ENCODE results near the gene FFAR4. TPM values are rescaled to one million over a fixed set of nuclear protein-coding genes. Genes with fewer than 3 reads are reported as not detected.

Gene FFAR4
- total and polyA plus RNA-seq, 2 experiments from 2014 or later, result not detected

DNA sequence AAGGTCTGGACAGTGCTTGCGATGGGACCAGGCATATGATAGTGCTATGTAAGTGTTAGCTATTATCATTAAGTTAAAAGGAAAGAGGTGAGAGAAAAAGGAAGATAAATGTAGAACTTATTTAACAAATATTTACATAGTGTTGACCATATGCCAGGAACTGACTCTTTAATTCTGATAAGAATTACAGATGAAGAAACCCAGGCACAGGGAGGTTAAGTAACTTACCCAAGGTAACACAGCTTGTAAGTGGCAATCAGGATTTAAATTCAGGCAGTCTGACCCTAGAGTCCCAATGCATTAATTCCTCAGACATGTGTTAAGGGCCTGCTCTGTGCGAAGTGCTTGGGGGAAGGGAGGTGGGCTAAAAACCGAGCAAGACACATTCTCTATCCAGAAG is 11.1 kb downstream of the FFAR4 start:
- H3F3A ChIP-seq (ENCODE audit: insufficient read depth), result no peaks in the 10 kb centered on the region
- peaks cover 30% of the 10 kb centered on the region for H3K27me3 ChIP-seq (replicated peaks; ENCODE audit: insufficient read depth)
- H3K36me3 ChIP-seq (ENCODE audit: low read depth), result no peaks in the 10 kb centered on the region
- H3K9me3 ChIP-seq (ENCODE audit: low read depth), result no peaks in the 10 kb centered on the region
- no peak overlapping the region for H3K9ac ChIP-seq
- no peak overlapping the region for H3K4me3 ChIP-seq
- in situ Hi-C loops (cut with MboI), result no loop called here
- H4K20me1 ChIP-seq (ENCODE audit: insufficient read depth), result no peaks in the 10 kb centered on the region
- H3K4me2 ChIP-seq (ENCODE audit: unreplicated experiment), result no peak overlapping the region
- TF ChIP-seq EZH2 (IDR thresholded peaks at IDR 0.05; ENCODE audit: insufficient read depth, poor library complexity, severe bottlenecking), result no peak
- TF ChIP-seq EZH2phosphoT487 (IDR thresholded peaks at IDR 0.05; ENCODE audit: insufficient read depth, low read depth), result no peak
- no peak for DNase-seq
- H3K4me1 ChIP-seq (ENCODE audit: insufficient read depth), result no peaks in the 10 kb centered on the region
- no peaks in the 10 kb centered on the region for H3K9me2 ChIP-seq (ENCODE audit: insufficient read depth)
- no peak overlapping the region for H2AFZ ChIP-seq
- no peaks in the 10 kb centered on the region for H3K79me2 ChIP-seq (ENCODE audit: insufficient read depth)
- WGBS, 2 experiments (ENCODE audit: low coverage in 1 of 2, low lambda C conversion rate in 2 of 2, missing lambda C conversion rate in 2 of 2), result 53 to 68% methylated on average over 3 of the region's 3 CpGs
- H3K27ac ChIP-seq, result no peak overlapping the region

DNA sequence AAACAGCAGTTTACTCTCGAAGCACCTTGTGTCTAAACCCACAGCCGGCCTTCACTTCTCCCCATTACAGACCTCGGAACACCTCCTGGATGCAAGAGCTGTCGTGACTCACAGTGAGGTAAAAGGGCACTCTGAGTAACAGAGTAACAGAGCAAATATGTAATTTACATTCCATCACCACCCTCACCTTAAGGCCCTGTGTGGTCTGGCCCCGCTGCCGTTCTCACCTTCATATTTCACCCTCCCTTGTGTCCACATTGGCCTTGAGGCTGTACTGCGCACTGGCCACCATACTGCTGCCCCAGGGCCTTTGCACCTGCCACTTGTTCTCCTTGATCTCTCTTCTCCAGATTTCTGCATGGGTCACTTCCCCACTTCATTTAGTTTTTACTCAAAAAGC is 12.6 kb downstream of the FFAR4 start:
- Histone ChIP-seq H3K4me2 (ENCODE audit: unreplicated experiment) (no peak overlapping the region), H4K20me1 (ENCODE audit: insufficient read depth) (no peaks in the 10 kb centered on the region), H3K79me2 (ENCODE audit: insufficient read depth) (no peaks in the 10 kb centered on the region), H3K9ac (no peak overlapping the region), H3K36me3 (ENCODE audit: low read depth) (no peaks in the 10 kb centered on the region), H3K9me2 (ENCODE audit: insufficient read depth) (no peaks in the 10 kb centered on the region), H3K4me1 (ENCODE audit: insufficient read depth) (no peaks in the 10 kb centered on the region), H3K4me3 (no peak overlapping the region), H3K27ac (no peak overlapping the region), H3F3A (ENCODE audit: insufficient read depth) (no peaks in the 10 kb centered on the region), H3K27me3 (replicated peaks; ENCODE audit: insufficient read depth) (peaks cover 20% of the 10 kb centered on the region; the same call in 1 of the 2 replicates), H3K9me3 (ENCODE audit: low read depth) (no peaks in the 10 kb centered on the region), H2AFZ (no peak overlapping the region)
- in situ Hi-C loops (cut with MboI), result no loop called here
- 68 to 70% methylated on average over 7 of the region's 7 CpGs for WGBS, 2 experiments (ENCODE audit: low coverage in 1 of 2, low lambda C conversion rate in 2 of 2, missing lambda C conversion rate in 2 of 2)
- TF ChIP-seq EZH2 (IDR thresholded peaks at IDR 0.05; ENCODE audit: insufficient read depth, poor library complexity, severe bottlenecking), result no peak
- TF ChIP-seq EZH2phosphoT487 (IDR thresholded peaks at IDR 0.05; ENCODE audit: insufficient read depth, low read depth), result no peak
- DNase-seq, result no peak

- Histone ChIP-seq H3K36me3 (ENCODE audit: low read depth) (no peaks in the 10 kb centered on the region), H3K9ac (no peak overlapping the region), H4K20me1 (ENCODE audit: insufficient read depth) (no peaks in the 10 kb centered on the region), H3K27ac (no peak overlapping the region), H3K79me2 (ENCODE audit: insufficient read depth) (no peaks in the 10 kb centered on the region), H3K27me3 (replicated peaks; ENCODE audit: insufficient read depth) (peaks cover 12% of the 10 kb centered on the region; the same call in 1 of the 2 replicates), H3K4me1 (ENCODE audit: insufficient read depth) (no peaks in the 10 kb centered on the region), H3F3A (ENCODE audit: insufficient read depth) (no peaks in the 10 kb centered on the region), H3K9me2 (ENCODE audit: insufficient read depth) (no peaks in the 10 kb centered on the region), H3K4me2 (ENCODE audit: unreplicated experiment) (no peak overlapping the region), H3K9me3 (ENCODE audit: low read depth) (no peaks in the 10 kb centered on the region), H3K4me3 (no peak overlapping the region), H2AFZ (no peak overlapping the region)
- in situ Hi-C loops (cut with MboI), result no loop called here
- no peak for TF ChIP-seq EZH2 (IDR thresholded peaks at IDR 0.05; ENCODE audit: insufficient read depth, poor library complexity, severe bottlenecking)
- TF ChIP-seq EZH2phosphoT487 (IDR thresholded peaks at IDR 0.05; ENCODE audit: insufficient read depth, low read depth), result no peak
- 51 to 54% methylated on average over 3 of the region's 3 CpGs for WGBS, 2 experiments (ENCODE audit: low coverage in 1 of 2, low lambda C conversion rate in 2 of 2, missing lambda C conversion rate in 2 of 2)
- no peak for DNase-seq
These were observed 13.7 kb downstream of the FFAR4 start for GRCh38 chr10:93579985-93580711.

- Histone ChIP-seq H3K9me2 (ENCODE audit: insufficient read depth) (no peaks in the 10 kb centered on the region), H3F3A (ENCODE audit: insufficient read depth) (no peaks in the 10 kb centered on the region), H3K9ac (no peak overlapping the region), H3K79me2 (ENCODE audit: insufficient read depth) (no peaks in the 10 kb centered on the region), H3K4me1 (ENCODE audit: insufficient read depth) (no peaks in the 10 kb centered on the region), H2AFZ (no peak overlapping the region), H3K27ac (no peak overlapping the region), H3K4me3 (no peak overlapping the region), H3K27me3 (replicated peaks; ENCODE audit: insufficient read depth) (peaks cover 10% of the 10 kb centered on the region; the same call in 1 of the 2 replicates), H4K20me1 (ENCODE audit: insufficient read depth) (no peaks in the 10 kb centered on the region), H3K9me3 (ENCODE audit: low read depth) (no peaks in the 10 kb centered on the region), H3K4me2 (ENCODE audit: unreplicated experiment) (no peak overlapping the region), H3K36me3 (ENCODE audit: low read depth) (no peaks in the 10 kb centered on the region)
- peak; percentile 17 for DNase-seq
- WGBS, 2 experiments (ENCODE audit: low coverage in 1 of 2, low lambda C conversion rate in 2 of 2, missing lambda C conversion rate in 2 of 2), result 11 to 18% methylated on average over 6 of the region's 6 CpGs
- TF ChIP-seq EZH2phosphoT487 (IDR thresholded peaks at IDR 0.05; ENCODE audit: insufficient read depth, low read depth) (no peak), EZH2 (IDR thresholded peaks at IDR 0.05; ENCODE audit: insufficient read depth, poor library complexity, severe bottlenecking) (no peak)
- in situ Hi-C loops (cut with MboI), result no loop called here
These were observed 14.4 kb downstream of the FFAR4 start for GRCh38 chr10:93580828-93581227.

Data from GM23248 (cell line).